Nephron progenitor cell (in vitro differentiated cells): Measurements from ENCODE around the gene DAPK1.

Experiments used
- DNase-seq: peaks from one replicate; pipeline ENCODE4 v3.0.0; 2021
- H3K27ac Mint-ChIP-seq: 2 replicates; pipeline ENCODE4 v1.8.0; 2021; ENCODE audit warnings: mild to moderate bottlenecking, moderate library complexity, mixed read lengths
- H3K27me3 Mint-ChIP-seq: 2 replicates; pipeline ENCODE4 v1.8.0; 2021; ENCODE audit warnings: mild to moderate bottlenecking, low read depth, mixed read lengths; ENCODE audit not compliant: poor library complexity
- H3K36me3 Mint-ChIP-seq: 2 replicates; pipeline ENCODE4 v1.8.0; 2021; ENCODE audit warnings: low read depth, mixed read lengths
- H3K4me1 Mint-ChIP-seq: 2 replicates; pipeline ENCODE4 v1.8.0; 2021; ENCODE audit warnings: mixed read lengths
- H3K4me3 Mint-ChIP-seq: 2 replicates; pipeline ENCODE4 v1.8.0; 2021; ENCODE audit warnings: mild to moderate bottlenecking, moderate library complexity, mixed read lengths
- H3K9me3 Mint-ChIP-seq: 2 replicates; pipeline ENCODE4 v1.8.0; 2021; ENCODE audit warnings: mild to moderate bottlenecking, moderate library complexity, mixed read lengths
- TF ChIP-seq, protein P1 (sequence below): fragments of 200-600 bp; sonication (generic); IDR thresholded peaks from 2 replicates; pipeline ENCODE4 v1.5.0; 2021; ENCODE audit warnings: antibody characterized with exemption

The DAPK1 gene

DNA sequence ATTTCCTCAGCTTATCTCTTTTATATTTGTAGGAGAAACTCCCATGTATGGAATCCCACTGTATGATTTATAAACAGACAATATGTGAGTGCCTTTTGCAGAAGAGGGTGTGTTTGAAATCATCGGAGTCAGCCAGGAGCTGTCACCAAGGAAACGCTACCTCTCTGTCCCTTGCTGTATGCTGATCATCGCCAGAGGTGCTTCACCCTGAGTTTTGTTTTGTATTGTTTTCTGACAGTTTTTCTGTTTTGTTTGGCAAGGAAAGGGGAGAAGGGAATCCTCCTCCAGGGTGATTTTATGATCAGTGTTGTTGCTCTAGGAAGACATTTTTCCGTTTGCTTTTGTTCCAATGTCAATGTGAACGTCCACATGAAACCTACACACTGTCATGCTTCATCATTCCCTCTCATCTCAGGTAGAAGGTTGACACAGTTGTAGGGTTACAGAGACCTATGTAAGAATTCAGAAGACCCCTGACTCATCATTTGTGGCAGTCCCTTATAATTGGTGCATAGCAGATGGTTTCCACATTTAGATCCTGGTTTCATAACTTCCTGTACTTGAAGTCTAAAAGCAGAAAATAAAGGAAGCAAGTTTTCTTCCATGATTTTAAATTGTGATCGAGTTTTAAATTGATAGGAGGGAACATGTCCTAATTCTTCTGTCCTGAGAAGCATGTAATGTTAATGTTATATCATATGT is 210.3 kb downstream of the DAPK1 start:
- Mint-ChIP-seq H3K27me3 (peaks cover 3% of the 10 kb centered on the region), H3K4me1 (peaks cover 16% of the 10 kb centered on the region), H3K36me3 (peaks cover 31% of the 10 kb centered on the region), H3K27ac (no peak overlapping the region), H3K4me3 (no peak overlapping the region), H3K9me3 (no peaks in the 10 kb centered on the region)
- DNase-seq = no peak
- TF ChIP-seq, protein P1, sequence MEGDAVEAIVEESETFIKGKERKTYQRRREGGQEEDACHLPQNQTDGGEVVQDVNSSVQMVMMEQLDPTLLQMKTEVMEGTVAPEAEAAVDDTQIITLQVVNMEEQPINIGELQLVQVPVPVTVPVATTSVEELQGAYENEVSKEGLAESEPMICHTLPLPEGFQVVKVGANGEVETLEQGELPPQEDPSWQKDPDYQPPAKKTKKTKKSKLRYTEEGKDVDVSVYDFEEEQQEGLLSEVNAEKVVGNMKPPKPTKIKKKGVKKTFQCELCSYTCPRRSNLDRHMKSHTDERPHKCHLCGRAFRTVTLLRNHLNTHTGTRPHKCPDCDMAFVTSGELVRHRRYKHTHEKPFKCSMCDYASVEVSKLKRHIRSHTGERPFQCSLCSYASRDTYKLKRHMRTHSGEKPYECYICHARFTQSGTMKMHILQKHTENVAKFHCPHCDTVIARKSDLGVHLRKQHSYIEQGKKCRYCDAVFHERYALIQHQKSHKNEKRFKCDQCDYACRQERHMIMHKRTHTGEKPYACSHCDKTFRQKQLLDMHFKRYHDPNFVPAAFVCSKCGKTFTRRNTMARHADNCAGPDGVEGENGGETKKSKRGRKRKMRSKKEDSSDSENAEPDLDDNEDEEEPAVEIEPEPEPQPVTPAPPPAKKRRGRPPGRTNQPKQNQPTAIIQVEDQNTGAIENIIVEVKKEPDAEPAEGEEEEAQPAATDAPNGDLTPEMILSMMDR = no peak

DNA sequence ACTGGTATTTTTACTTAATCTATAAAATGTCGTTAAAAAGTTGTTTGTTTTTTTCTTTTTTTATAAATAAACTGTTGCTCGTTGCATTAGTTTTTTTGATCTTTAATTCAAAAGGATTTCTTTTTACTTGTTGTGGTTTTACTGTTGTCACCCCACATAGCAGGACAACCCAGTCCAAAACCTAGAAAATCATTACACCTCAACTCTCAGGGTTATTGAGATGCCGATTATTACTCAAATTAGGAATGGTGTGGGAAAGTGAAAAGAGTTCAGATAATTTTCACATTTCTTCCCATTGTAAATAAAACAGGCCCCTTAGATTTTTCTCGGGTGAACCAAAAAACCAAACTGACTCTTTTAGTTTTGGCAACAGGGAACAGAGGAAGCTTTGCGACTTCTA is 210.9 kb downstream of the DAPK1 start:
- Mint-ChIP-seq H3K36me3 (peaks cover 27% of the 10 kb centered on the region), H3K4me3 (no peak overlapping the region), H3K4me1 (peaks cover 22% of the 10 kb centered on the region), H3K9me3 (no peaks in the 10 kb centered on the region), H3K27ac (peak overlapping the region; percentile 26), H3K27me3 (peaks cover 5% of the 10 kb centered on the region)
- TF ChIP-seq, protein P1 = no peak
- DNase-seq = no peak

DNA sequence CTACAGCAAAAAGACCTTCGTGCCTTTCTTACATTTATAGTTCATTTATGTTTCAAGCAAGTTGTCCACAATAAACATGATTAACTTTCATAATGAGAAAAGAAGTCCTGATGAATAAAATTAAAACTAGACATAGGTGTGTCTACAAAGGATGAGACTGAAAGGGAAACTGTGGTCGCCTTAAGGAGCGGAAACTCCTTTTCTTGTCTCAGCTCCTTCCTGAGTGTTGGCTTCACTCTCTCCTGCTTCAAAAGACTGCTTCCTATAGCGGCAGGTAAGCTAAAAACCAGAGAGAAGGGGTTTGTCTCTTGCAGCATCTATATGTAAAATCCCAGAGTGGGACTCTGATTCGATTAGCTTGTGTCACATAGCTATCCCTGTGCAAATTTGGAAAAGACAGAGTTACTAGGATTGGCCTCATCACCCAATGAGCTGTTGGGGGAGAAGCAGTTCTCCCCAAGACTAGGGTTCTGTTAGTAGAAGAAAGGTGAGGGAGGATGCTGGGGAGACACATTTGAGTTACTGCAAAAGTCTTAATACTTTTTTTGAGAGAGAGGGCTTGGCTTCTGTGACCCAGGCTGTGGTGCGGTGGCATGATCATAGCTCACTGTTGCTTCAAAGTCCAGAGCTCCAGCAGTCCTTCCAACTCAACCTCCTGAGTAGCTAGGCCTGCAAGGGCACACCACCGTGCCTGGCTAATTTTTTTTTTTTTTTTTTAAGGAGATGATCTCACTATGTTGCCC is 211.5 kb downstream of the DAPK1 start:
- H3K27ac Mint-ChIP-seq = peak overlapping the region; percentile 26
- peaks cover 25% of the 10 kb centered on the region for H3K36me3 Mint-ChIP-seq
- peaks cover 5% of the 10 kb centered on the region for H3K27me3 Mint-ChIP-seq
- DNase-seq = no peak
- TF ChIP-seq, protein P1 = no peak
- no peak overlapping the region for H3K4me3 Mint-ChIP-seq
- H3K4me1 Mint-ChIP-seq = peaks cover 27% of the 10 kb centered on the region
- no peaks in the 10 kb centered on the region for H3K9me3 Mint-ChIP-seq

DNA sequence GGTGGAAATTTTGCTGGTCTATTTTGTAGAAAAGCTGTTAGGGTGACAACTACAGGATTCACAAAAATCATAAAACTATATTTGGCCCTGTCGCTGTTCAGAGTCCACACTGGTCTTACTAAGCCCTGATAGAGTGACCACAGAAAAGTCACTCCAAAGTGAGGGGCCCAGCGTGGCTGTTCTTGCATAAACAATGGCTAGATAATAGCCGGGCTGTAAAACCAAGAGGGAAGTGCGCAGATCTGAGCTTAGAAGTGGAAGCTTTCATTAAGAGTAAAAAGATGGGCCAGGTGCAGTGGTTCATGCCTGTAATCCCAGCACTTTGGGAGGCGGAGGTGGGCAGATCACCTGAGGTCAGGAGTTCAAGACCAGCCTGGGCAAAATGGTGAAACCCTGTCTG is 212.8 kb downstream of the DAPK1 start:
- H3K27ac Mint-ChIP-seq = peak overlapping the region; percentile 29
- H3K36me3 Mint-ChIP-seq = peaks cover 24% of the 10 kb centered on the region
- H3K27me3 Mint-ChIP-seq = peaks cover 5% of the 10 kb centered on the region
- H3K4me1 Mint-ChIP-seq = peaks cover 29% of the 10 kb centered on the region
- DNase-seq = no peak
- TF ChIP-seq, protein P1 = no peak
- H3K9me3 Mint-ChIP-seq = no peaks in the 10 kb centered on the region
- H3K4me3 Mint-ChIP-seq = no peak overlapping the region

DNA sequence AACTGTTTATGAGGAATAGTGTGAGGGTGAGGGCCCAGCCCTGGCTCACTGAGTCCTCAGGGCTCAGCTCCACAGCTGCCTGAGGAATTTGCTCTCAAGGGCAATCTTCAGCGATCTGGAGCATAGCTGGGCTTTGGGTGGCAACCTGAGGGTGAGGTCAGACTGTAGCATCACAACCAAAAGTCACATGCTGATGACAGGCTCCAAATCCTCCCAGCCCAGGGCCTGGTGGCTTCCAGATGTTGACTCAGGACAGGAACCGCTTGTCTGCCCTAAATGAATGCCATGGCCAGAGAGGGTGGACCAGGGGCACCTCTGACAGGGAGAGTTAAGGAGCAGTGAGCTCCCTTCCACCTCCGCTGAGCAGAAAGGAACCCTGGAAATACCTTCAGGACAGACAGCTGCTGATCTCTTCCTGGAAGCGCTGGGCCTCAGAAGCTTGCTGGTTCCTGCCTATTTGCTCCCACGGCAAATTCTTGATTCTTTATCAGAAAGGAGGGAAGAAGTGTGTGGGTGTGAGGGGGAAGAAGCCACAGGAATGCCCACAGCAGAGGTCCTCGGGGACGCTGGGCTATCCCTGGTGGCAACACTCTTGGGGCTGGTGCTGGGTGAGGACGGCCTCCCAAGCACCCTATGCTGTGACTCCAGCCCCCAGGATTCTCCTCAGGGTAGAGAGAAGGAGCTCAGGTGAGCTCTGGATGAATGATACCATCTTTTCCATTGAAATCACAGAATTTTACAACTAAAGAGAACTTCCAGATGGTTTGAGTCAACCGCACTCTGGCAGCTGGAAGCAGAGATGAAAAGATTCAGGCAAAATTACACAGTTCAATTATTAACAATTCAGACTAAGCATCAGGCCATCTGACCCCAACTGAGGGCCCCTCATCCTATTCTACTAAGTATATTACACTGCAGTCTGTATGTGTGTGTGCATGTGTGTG is 214.5 kb downstream of the DAPK1 start:
- TF ChIP-seq, protein P1 = no peak
- Mint-ChIP-seq H3K9me3 (no peaks in the 10 kb centered on the region), H3K4me1 (peaks cover 39% of the 10 kb centered on the region), H3K4me3 (no peak overlapping the region), H3K27ac (no peak overlapping the region), H3K27me3 (peaks cover 5% of the 10 kb centered on the region), H3K36me3 (peaks cover 10% of the 10 kb centered on the region)
- DNase-seq = no peak
